ENCODE results near the gene RAB21.
"Not testable (repeated sequence)": the region's sequence is repeated elsewhere in the genome, so short reads cannot be mapped to it uniquely, and the experiment has no call there.

RAB21 gene

GRCh38 chr12:71790331-71790730, 35.7 kb downstream of the RAB21 start:
- DNase-seq: no peak
- intact Hi-C loops (cut with DNase I): no loop called here

- intact Hi-C loops (cut with DNase I): no loop called here
- no peak for DNase-seq
Measured at GRCh38 chr12:71791473-71792150, 36.9 kb downstream of the RAB21 start.

- no peak for DNase-seq
- intact Hi-C loops (cut with DNase I): no loop called here
Measured at GRCh38 chr12:71792599-71792998, 37.9 kb downstream of the RAB21 start.

GRCh38 chr12:71795901-71796300, 41.2 kb downstream of the RAB21 start:
- no peak for DNase-seq
- intact Hi-C loops (cut with DNase I): no loop called here

GRCh38 chr12:71797531-71797930, 42.9 kb downstream of the RAB21 start:
- intact Hi-C loops (cut with DNase I): no loop called here
- no peak for DNase-seq

- DNase-seq: no peak
- intact Hi-C loops (cut with DNase I): no loop called here
Measured at GRCh38 chr12:71799106-71799505, 44.4 kb downstream of the RAB21 start.

- intact Hi-C loops (cut with DNase I): no loop called here
Measured at GRCh38 chr12:71800177-71800576, 45.5 kb downstream of the RAB21 start.

GRCh38 chr12:71804505-71804904, 49.8 kb downstream of the RAB21 start:
- no peak for DNase-seq
- intact Hi-C loops (cut with DNase I): no loop called here

More at GRCh38 chr12:71800177-71800576, 45.5 kb downstream of the RAB21 start:
- DNase-seq: no peak

- no peak for DNase-seq
- intact Hi-C loops (cut with DNase I): no loop called here
Measured at GRCh38 chr12:71810921-71811320, 56.3 kb downstream of the RAB21 start.

- intact Hi-C loops (cut with DNase I); DNase-seq: not testable (repeated sequence)
Measured at GRCh38 chr12:71815242-71815641, 60.6 kb downstream of the RAB21 start.

- DNase-seq; intact Hi-C loops (cut with DNase I): not testable (repeated sequence)
Measured at GRCh38 chr12:71822088-71822487, 67.4 kb downstream of the RAB21 start.

GRCh38 chr12:71828813-71829212, 74.2 kb downstream of the RAB21 start:
- intact Hi-C loops (cut with DNase I): no loop called here

GRCh38 chr12:71837356-71837755, 82.7 kb downstream of the RAB21 start:
- intact Hi-C loops (cut with DNase I): no loop called here
- DNase-seq: no peak

More at GRCh38 chr12:71828813-71829212, 74.2 kb downstream of the RAB21 start:
- DNase-seq: no peak

- intact Hi-C loops (cut with DNase I): no loop called here
- DNase-seq: no peak
Measured at GRCh38 chr12:71838231-71838630, 83.6 kb downstream of the RAB21 start.

- no peak for DNase-seq
- intact Hi-C loops (cut with DNase I): no loop called here
Measured at GRCh38 chr12:71838676-71839075, 84.0 kb downstream of the RAB21 start.

- DNase-seq: no peak
- intact Hi-C loops (cut with DNase I): no loop called here
Measured at GRCh38 chr12:71840231-71840847, 85.7 kb downstream of the RAB21 start.

GRCh38 chr12:71846322-71846940, 91.8 kb downstream of the RAB21 start:
- intact Hi-C loops (cut with DNase I): loop anchor here (5.0 kb wide), 1 partner anchor 64 kb away; no protein-coding TSS in a partner anchor
- no peak for DNase-seq

GRCh38 chr12:71848212-71848611, 93.5 kb downstream of the RAB21 start:
- intact Hi-C loops (cut with DNase I): loop anchor here (5.0 kb wide), 1 partner anchor 66 kb away; no protein-coding TSS in a partner anchor
- DNase-seq: no peak

- intact Hi-C loops (cut with DNase I): loop anchor here (5.0 kb wide), 1 partner anchor 67 kb away; no protein-coding TSS in a partner anchor
- DNase-seq: no peak
Measured at GRCh38 chr12:71849109-71849851, 94.6 kb downstream of the RAB21 start.
